Measurements from ENCODE around the gene CPPED1. TPM values are rescaled to one million over a fixed set of nuclear protein-coding genes. Genes with fewer than 3 reads are reported as not detected.

CPPED1 gene
- total RNA-seq, 2 donors from 2014 or later: 8.4 to 14.7 TPM

- no peak overlapping the region for H3K27ac Mint-ChIP-seq
- H3K27me3 Mint-ChIP-seq (ENCODE audit: insufficient read depth): no peaks in the 10 kb centered on the region
- Histone ChIP-seq H3K9me3 (ENCODE audit: control insufficient read depth, low read length) (peaks cover 12% of the 10 kb centered on the region), H3K9ac (ENCODE audit: extremely low read depth, low read length, poor library complexity, severe bottlenecking) (no peak overlapping the region), H3K36me3 (ENCODE audit: control insufficient read depth, insufficient read depth, low read length) (peaks cover 8% of the 10 kb centered on the region), H3K27me3 (ENCODE audit: control insufficient read depth, insufficient read depth, low read length, poor library complexity, severe bottlenecking) (no peaks in the 10 kb centered on the region), H3K4me1 (ENCODE audit: control insufficient read depth, insufficient read depth, low read length) (no peaks in the 10 kb centered on the region), H3K4me3 (ENCODE audit: low read length) (no peak overlapping the region), H3K27ac (ENCODE audit: low read depth, low read length) (no peak overlapping the region)
- TF ChIP-seq CTCF (conservative IDR thresholded peaks at IDR 0.05): no peak
- WGBS, 2 experiments (ENCODE audit: insufficient coverage in 1 of 2, insufficient read length in 1 of 2): 36 to 68% methylated on average over 2 of the region's 2 CpGs
- H3K9me3 Mint-ChIP-seq: peaks cover 11% of the 10 kb centered on the region
- H3K36me3 Mint-ChIP-seq (ENCODE audit: low read depth): peaks cover 31% of the 10 kb centered on the region
- no peak for DNase-seq
- no peak overlapping the region for H3K4me3 Mint-ChIP-seq
- H3K4me1 Mint-ChIP-seq: no peaks in the 10 kb centered on the region
These were observed 12.3 kb downstream of the CPPED1 start for GRCh38 chr16:12791340-12791739.

- Histone ChIP-seq H3K9ac (ENCODE audit: extremely low read depth, low read length, poor library complexity, severe bottlenecking) (no peak overlapping the region), H3K4me1 (ENCODE audit: control insufficient read depth, insufficient read depth, low read length) (no peaks in the 10 kb centered on the region), H3K27me3 (ENCODE audit: control insufficient read depth, insufficient read depth, low read length, poor library complexity, severe bottlenecking) (no peaks in the 10 kb centered on the region), H3K27ac (ENCODE audit: low read depth, low read length) (no peak overlapping the region), H3K9me3 (ENCODE audit: control insufficient read depth, low read length) (peaks cover 24% of the 10 kb centered on the region), H3K36me3 (ENCODE audit: control insufficient read depth, insufficient read depth, low read length) (peaks cover 8% of the 10 kb centered on the region), H3K4me3 (ENCODE audit: low read length) (no peak overlapping the region)
- 92 to 94% methylated on average over 7 of the region's 7 CpGs for WGBS, 2 experiments (ENCODE audit: insufficient coverage in 1 of 2, insufficient read length in 1 of 2)
- TF ChIP-seq CTCF (conservative IDR thresholded peaks at IDR 0.05): no peak
- Mint-ChIP-seq H3K27ac (no peak overlapping the region), H3K4me1 (no peaks in the 10 kb centered on the region), H3K36me3 (ENCODE audit: low read depth) (peaks cover 34% of the 10 kb centered on the region), H3K4me3 (no peak overlapping the region), H3K9me3 (peaks cover 18% of the 10 kb centered on the region), H3K27me3 (ENCODE audit: insufficient read depth) (no peaks in the 10 kb centered on the region)
- DNase-seq: no peak
These were observed 14.9 kb downstream of the CPPED1 start for GRCh38 chr16:12788758-12789157.

- H3K9me3 Mint-ChIP-seq: peaks cover 22% of the 10 kb centered on the region
- H3K27ac Mint-ChIP-seq: no peak overlapping the region
- Histone ChIP-seq H3K4me1 (ENCODE audit: control insufficient read depth, insufficient read depth, low read length) (no peaks in the 10 kb centered on the region), H3K27ac (ENCODE audit: low read depth, low read length) (no peak overlapping the region), H3K4me3 (ENCODE audit: low read length) (no peak overlapping the region), H3K9me3 (ENCODE audit: control insufficient read depth, low read length) (peaks cover 27% of the 10 kb centered on the region), H3K27me3 (ENCODE audit: control insufficient read depth, insufficient read depth, low read length, poor library complexity, severe bottlenecking) (no peaks in the 10 kb centered on the region), H3K9ac (ENCODE audit: extremely low read depth, low read length, poor library complexity, severe bottlenecking) (no peak overlapping the region), H3K36me3 (ENCODE audit: control insufficient read depth, insufficient read depth, low read length) (peaks cover 8% of the 10 kb centered on the region)
- no peak for DNase-seq
- peaks cover 27% of the 10 kb centered on the region for H3K36me3 Mint-ChIP-seq (ENCODE audit: low read depth)
- H3K4me3 Mint-ChIP-seq: no peak overlapping the region
- no peaks in the 10 kb centered on the region for H3K27me3 Mint-ChIP-seq (ENCODE audit: insufficient read depth)
- TF ChIP-seq CTCF (conservative IDR thresholded peaks at IDR 0.05): no peak
- WGBS, 2 experiments (ENCODE audit: insufficient coverage in 1 of 2, insufficient read length in 1 of 2): 90 to 94% methylated on average over 4 to 6 of the region's 6 CpGs
- H3K4me1 Mint-ChIP-seq: no peaks in the 10 kb centered on the region
These were observed 17.6 kb downstream of the CPPED1 start for GRCh38 chr16:12786081-12786480.

Data from endodermal cell (in vitro differentiated cells).